Thyroid gland (tissue), 4 donors: ENCODE data around the gene FAM153A.
"Not testable (repeated sequence)": the region's sequence is repeated elsewhere in the genome, so short reads cannot be mapped to it uniquely, and the experiment has no call there.

Experiments
- POLR2A ChIP-seq, 2 donors: fragments of 450-650 bp; IDR thresholded peaks; one replicate each; pipeline ENCODE4 v1.6.1; 2017; ENCODE audit warnings: antibody characterized with exemption in 2 of 2, mild to moderate bottlenecking in 2 of 2, moderate library complexity in 1 of 2
- TF ChIP-seq, protein P1 (sequence below), 6 experiments: fragments of 200-600 bp in 3 of 6; fragments of 450-650 bp in 3 of 6; sonication (generic) in 3 of 6; IDR thresholded peaks; one replicate each; pipeline ENCODE4 v1.5.1; 2016 to 2019; ENCODE audit warnings: antibody characterized with exemption in 6 of 6, mild to moderate bottlenecking in 2 of 6, inconsistent platforms in 1 of 6, moderate library complexity in 1 of 6

DNA sequence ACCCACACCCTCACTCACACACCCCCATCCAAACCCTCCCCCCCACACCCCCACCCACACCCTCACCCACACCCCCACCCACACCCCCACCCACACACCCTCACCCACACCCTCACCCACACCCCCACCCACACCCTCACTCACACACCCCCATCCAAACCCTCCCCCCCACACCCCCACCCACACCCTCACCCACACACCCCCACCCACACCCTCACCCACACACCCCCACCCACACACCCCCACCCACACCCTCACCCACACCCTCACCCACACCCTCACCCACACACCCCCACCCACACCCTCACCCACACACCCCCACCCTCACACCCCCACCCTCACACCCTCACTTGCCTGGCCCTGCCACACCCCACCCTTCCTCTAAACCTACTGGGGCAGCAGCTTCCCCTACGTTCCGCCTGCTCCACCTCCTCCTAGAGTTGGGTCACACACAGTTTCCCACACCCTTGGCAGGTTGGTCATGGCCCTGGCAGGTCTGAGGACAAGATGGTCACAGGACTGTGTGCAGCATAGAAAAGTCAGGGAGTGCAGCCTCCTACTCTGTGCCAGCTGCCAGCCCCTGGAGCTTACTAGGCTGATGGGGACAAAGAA, 30.2 kb upstream of the FAM153A start:
- TF ChIP-seq, protein P1, sequence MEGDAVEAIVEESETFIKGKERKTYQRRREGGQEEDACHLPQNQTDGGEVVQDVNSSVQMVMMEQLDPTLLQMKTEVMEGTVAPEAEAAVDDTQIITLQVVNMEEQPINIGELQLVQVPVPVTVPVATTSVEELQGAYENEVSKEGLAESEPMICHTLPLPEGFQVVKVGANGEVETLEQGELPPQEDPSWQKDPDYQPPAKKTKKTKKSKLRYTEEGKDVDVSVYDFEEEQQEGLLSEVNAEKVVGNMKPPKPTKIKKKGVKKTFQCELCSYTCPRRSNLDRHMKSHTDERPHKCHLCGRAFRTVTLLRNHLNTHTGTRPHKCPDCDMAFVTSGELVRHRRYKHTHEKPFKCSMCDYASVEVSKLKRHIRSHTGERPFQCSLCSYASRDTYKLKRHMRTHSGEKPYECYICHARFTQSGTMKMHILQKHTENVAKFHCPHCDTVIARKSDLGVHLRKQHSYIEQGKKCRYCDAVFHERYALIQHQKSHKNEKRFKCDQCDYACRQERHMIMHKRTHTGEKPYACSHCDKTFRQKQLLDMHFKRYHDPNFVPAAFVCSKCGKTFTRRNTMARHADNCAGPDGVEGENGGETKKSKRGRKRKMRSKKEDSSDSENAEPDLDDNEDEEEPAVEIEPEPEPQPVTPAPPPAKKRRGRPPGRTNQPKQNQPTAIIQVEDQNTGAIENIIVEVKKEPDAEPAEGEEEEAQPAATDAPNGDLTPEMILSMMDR (IDR thresholded peaks at IDR 0.05) = not testable (repeated sequence)
- not testable (repeated sequence) for TF ChIP-seq POLR2A (IDR thresholded peaks at IDR 0.05)
